Posterior vena cava (tissue), 2 donors: Measurements from ENCODE around the gene TEKT1. TPM values are rescaled to one million over a fixed set of nuclear protein-coding genes. Genes with fewer than 3 reads are reported as not detected.
"Not testable (repeated sequence)": the region's sequence is repeated elsewhere in the genome, so short reads cannot be mapped to it uniquely, and the experiment has no call there.

Experiments used
- DNase-seq: peaks from one replicate; pipeline ENCODE4 v3.0.0-alpha.2; 2020; ENCODE audit warnings: low spot score
- intact Hi-C, 2 donors: fragments of 100-400 bp; cut with DNase I; formaldehyde crosslinking; loops; one replicate each; pipeline versions ENCODE4 v1.14.1 to v1.14.2; 2022 to 2023
- total RNA-seq, 2 donors: library from RNA; stranded (reverse); fragmentation: NEBNext Ultra II Directional; extraction: Animal tissue kit (Norgen Biotek cat#: 25700); gene quantifications; one replicate each; pipeline ENCODE4 v1.2.1, GENCODE V29; 2021
- donor health status: DM: yes; HTN: yes; CAD: no.
- donor health status: DM: yes; HTN: yes; CAD: no.

TEKT1 gene
- total RNA-seq, 2 donors from 2014 or later, result not detected

- no peak for DNase-seq
- intact Hi-C loops, result no loop called here
Observed at GRCh38 chr17:6823011-6823442, 8.5 kb downstream of the TEKT1 start.

- no peak for DNase-seq
- intact Hi-C loops, result no loop called here
Observed at GRCh38 chr17:6818938-6819337, 12.6 kb downstream of the TEKT1 start.

- intact Hi-C loops, DNase-seq: not testable (repeated sequence)
Observed at GRCh38 chr17:6816368-6816767, 15.2 kb downstream of the TEKT1 start.

- intact Hi-C loops, result no loop called here
- DNase-seq, result no peak
Observed at GRCh38 chr17:6815775-6816174, 15.8 kb downstream of the TEKT1 start.

GRCh38 chr17:6812295-6812694 is 19.2 kb downstream of the TEKT1 start:
- intact Hi-C loops, result no loop called here
- no peak for DNase-seq

- no peak for DNase-seq
- intact Hi-C loops, result no loop called here
Observed at GRCh38 chr17:6811510-6811909, 20.0 kb downstream of the TEKT1 start.

GRCh38 chr17:6800422-6801027 is 31.0 kb downstream of the TEKT1 start:
- no peak for DNase-seq
- intact Hi-C loops, result no loop called here

GRCh38 chr17:6799738-6800137 is 31.8 kb downstream of the TEKT1 start:
- DNase-seq, result no peak
- intact Hi-C loops, result no loop called here

- no peak for DNase-seq
- intact Hi-C loops, result no loop called here
Observed at GRCh38 chr17:6797718-6798351, 33.7 kb downstream of the TEKT1 start.

GRCh38 chr17:6796887-6797490 is 34.5 kb downstream of the TEKT1 start:
- DNase-seq, result no peak
- intact Hi-C loops, result no loop called here

GRCh38 chr17:6796017-6796886 is 35.3 kb downstream of the TEKT1 start:
- intact Hi-C loops, result no loop called here
- no peak for DNase-seq

GRCh38 chr17:6793748-6794493 is 37.6 kb downstream of the TEKT1 start:
- DNase-seq, result no peak
- intact Hi-C loops, result no loop called here

GRCh38 chr17:6789146-6789545 is 42.4 kb downstream of the TEKT1 start:
- intact Hi-C loops, result no loop called here
- DNase-seq, result no peak

GRCh38 chr17:6787081-6787693 is 44.3 kb downstream of the TEKT1 start:
- intact Hi-C loops, result no loop called here
- no peak for DNase-seq

- intact Hi-C loops, result no loop called here
- no peak for DNase-seq
Observed at GRCh38 chr17:6786618-6787017, 44.9 kb downstream of the TEKT1 start.

GRCh38 chr17:6782244-6782643 is 49.3 kb downstream of the TEKT1 start:
- intact Hi-C loops, result no loop called here
- DNase-seq, result no peak

GRCh38 chr17:6780886-6781285 is 50.6 kb downstream of the TEKT1 start:
- no peak for DNase-seq
- intact Hi-C loops, result no loop called here

GRCh38 chr17:6780001-6780400 is 51.5 kb downstream of the TEKT1 start:
- no peak for DNase-seq
- intact Hi-C loops, result no loop called here

GRCh38 chr17:6779411-6779810 is 52.1 kb downstream of the TEKT1 start:
- intact Hi-C loops, result loop anchor here in 1 of 2 donors (5.0 kb wide), 1 partner anchor 998 kb away; no protein-coding TSS in a partner anchor

More at GRCh38 chr17:6779411-6779810, 52.1 kb downstream of the TEKT1 start:
- DNase-seq, result no peak
